Activated effector memory CD4-positive, alpha-beta T cell treated with Interleukin-2 at 50 U/mL for 16 hours (primary cell): ENCODE data around the gene VWA8.
"Not testable (repeated sequence)": the region's sequence is repeated elsewhere in the genome, so short reads cannot be mapped to it uniquely, and the experiment has no call there.

Experiments used
- DNase-seq: peaks from one replicate; pipeline ENCODE4 v3.0.0-alpha.2; 2020

Gene VWA8

GRCh38 chr13:41573640-41574039 is 387.3 kb downstream of the VWA8 start:
- DNase-seq: not testable (repeated sequence)

GRCh38 chr13:41571817-41572340 is 389.0 kb downstream of the VWA8 start:
- DNase-seq: not testable (repeated sequence)

GRCh38 chr13:41568972-41569351 is 391.9 kb downstream of the VWA8 start:
- DNase-seq: no peak

GRCh38 chr13:41568143-41568971 is 392.6 kb downstream of the VWA8 start:
- no peak for DNase-seq

GRCh38 chr13:41567363-41567762 is 393.5 kb downstream of the VWA8 start:
- DNase-seq: no peak

- no peak for DNase-seq
Observed at GRCh38 chr13:41565846-41566245, 395.1 kb downstream of the VWA8 start.

- DNase-seq: no peak
Observed at GRCh38 chr13:41565216-41565615, 395.7 kb downstream of the VWA8 start.

- no peak for DNase-seq
Observed at GRCh38 chr13:41563984-41564365, 396.9 kb downstream of the VWA8 start.

GRCh38 chr13:41563341-41563983 is 397.4 kb downstream of the VWA8 start:
- no peak for DNase-seq

- DNase-seq: no peak
Observed at GRCh38 chr13:41562541-41563178, 398.2 kb downstream of the VWA8 start.

- no peak for DNase-seq
Observed at GRCh38 chr13:41562083-41562482, 398.8 kb downstream of the VWA8 start.

GRCh38 chr13:41561170-41561569 is 399.7 kb downstream of the VWA8 start:
- no peak for DNase-seq

- DNase-seq: no peak
Observed at GRCh38 chr13:41558781-41559560, 401.9 kb downstream of the VWA8 start.

- DNase-seq: no peak
Observed at GRCh38 chr13:41557719-41558118, 403.2 kb downstream of the VWA8 start.

- no peak for DNase-seq
Observed at GRCh38 chr13:41554626-41555386, 406.1 kb downstream of the VWA8 start.

GRCh38 chr13:41554180-41554579 is 406.7 kb downstream of the VWA8 start:
- DNase-seq: no peak

GRCh38 chr13:41552031-41552430 is 408.9 kb downstream of the VWA8 start:
- DNase-seq: no peak

- no peak for DNase-seq
Observed at GRCh38 chr13:41550276-41550675, 410.6 kb downstream of the VWA8 start.

- DNase-seq: no peak
Observed at GRCh38 chr13:41549491-41549890, 411.4 kb downstream of the VWA8 start.

GRCh38 chr13:41548910-41549309 is 412.0 kb downstream of the VWA8 start:
- no peak for DNase-seq

GRCh38 chr13:41548031-41548430 is 412.9 kb downstream of the VWA8 start:
- no peak for DNase-seq
